Smooth muscle cell (in vitro differentiated cells): ENCODE measurements around the gene S100A7A. TPM values are rescaled to one million over a fixed set of nuclear protein-coding genes. Genes with fewer than 3 reads are reported as not detected.

Source experiments
- DNase-seq: peaks from one replicate; lab custom pipeline; 2025; ENCODE audit not compliant: unreplicated experiment; lab: John Stamatoyannopoulos, UW
- H2AFZ ChIP-seq: fragments of 200-600 bp; sonication (generic); 2 replicates; pipeline ENCODE4 v1.6.0; 2016; ENCODE audit warnings: antibody characterized with exemption, low read depth, mild to moderate bottlenecking
- H3F3A ChIP-seq: fragments of 200-600 bp; sonication (generic); 2 replicates; pipeline ENCODE4 v1.6.0; 2017; ENCODE audit warnings: antibody characterized with exemption, low read depth
- H3K27ac ChIP-seq: fragments of 200-600 bp; sonication (generic); 2 replicates; pipeline ENCODE4 v1.5.1; 2016; ENCODE audit warnings: low read depth, mild to moderate bottlenecking
- H3K27me3 ChIP-seq: fragments of 200-600 bp; sonication (generic); 2 replicates; pipeline ENCODE4 v1.6.1; 2016; ENCODE audit warnings: low read depth, mild to moderate bottlenecking
- H3K36me3 ChIP-seq: fragments of 200-600 bp; sonication (generic); 2 replicates; pipeline ENCODE4 v1.5.1; 2016; ENCODE audit warnings: low read depth
- H3K4me1 ChIP-seq: fragments of 200-600 bp; sonication (generic); 2 replicates; pipeline ENCODE4 v1.5.1; 2016; ENCODE audit warnings: low read depth
- H3K4me2 ChIP-seq: fragments of 200-600 bp; sonication (generic); 2 replicates; pipeline ENCODE4 v1.6.0; 2016; ENCODE audit warnings: mild to moderate bottlenecking
- H3K4me3 ChIP-seq: fragments of 200-600 bp; sonication (generic); 2 replicates; pipeline ENCODE4 v1.5.1; 2016; ENCODE audit warnings: mild to moderate bottlenecking
- H3K79me2 ChIP-seq: fragments of 200-600 bp; sonication (generic); 2 replicates; pipeline ENCODE4 v1.6.0; 2016; ENCODE audit warnings: low read depth, mild to moderate bottlenecking
- H3K9ac ChIP-seq: fragments of 200-600 bp; sonication (generic); 2 replicates; pipeline ENCODE4 v1.6.0; 2016; ENCODE audit warnings: low read depth
- H3K9me3 ChIP-seq: fragments of 200-600 bp; sonication (generic); replicated peaks from 2 replicates; pipeline ENCODE4 v1.5.1; 2016; ENCODE audit warnings: low read depth
- H4K20me1 ChIP-seq: fragments of 200-600 bp; sonication (generic); 2 replicates; pipeline ENCODE4 v1.6.0; 2016; ENCODE audit warnings: low read depth
- WGBS: methylation state at CpG from one replicate; pipeline ENCODE4 v1.1.7; 2016; ENCODE audit warnings: low lambda C conversion rate; 5-methylcytosine and 5-hydroxymethylcytosine counted together
- polyA plus RNA-seq: library from polyadenylated mRNA; unstranded; fragments of >200 nt; fragmentation: Nextera tagmentation; extraction: Ambion mirVana; gene quantifications from 2 replicates; pipeline ENCODE4 v1.2.1, GENCODE V29; 2016
- total RNA-seq: library from RNA; depleted of rRNA; stranded (reverse); fragments of >200 nt; gene quantifications from 2 replicates; pipeline ENCODE4 v1.2.3, GENCODE V29; 2014
- TF ChIP-seq, protein P1 (sequence below): fragments of 200-600 bp; sonication (generic); IDR thresholded peaks from 2 replicates; pipeline ENCODE4 v1.5.1; 2017; ENCODE audit warnings: borderline replicate concordance, mild to moderate bottlenecking, antibody characterized with exemption; ENCODE audit not compliant: insufficient read depth, poor library complexity, severe bottlenecking

Gene S100A7A
- total and polyA plus RNA-seq, 2 experiments from 2014 or later: not detected

DNA sequence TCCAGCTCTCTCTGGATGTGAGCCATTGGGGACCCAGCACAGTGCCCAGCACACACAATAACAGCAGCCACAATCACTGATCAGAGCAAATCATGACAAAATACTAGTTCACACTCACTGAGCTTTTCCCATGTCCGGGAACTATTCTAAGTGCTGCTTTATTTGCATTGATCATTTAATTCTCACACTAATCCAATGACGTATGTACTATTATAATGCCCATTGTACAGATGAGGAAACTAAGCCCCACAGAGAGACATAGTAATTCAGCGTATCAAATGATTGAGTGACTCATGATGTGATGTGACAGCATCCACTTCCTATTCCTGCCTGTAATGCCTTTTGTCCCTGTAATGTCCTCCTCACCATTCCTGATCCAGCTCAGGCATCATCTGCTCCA is 23.5 kb upstream of the S100A7A start:
- no peak overlapping the region for H3K4me3 ChIP-seq
- H3K27me3 ChIP-seq: no peaks in the 10 kb centered on the region
- WGBS: 83% methylated on average over 3 of the region's 3 CpGs
- no peak overlapping the region for H3K27ac ChIP-seq
- H3K4me1 ChIP-seq: no peaks in the 10 kb centered on the region
- H2AFZ ChIP-seq: no peak overlapping the region
- no peaks in the 10 kb centered on the region for H3K79me2 ChIP-seq
- TF ChIP-seq, protein P1, sequence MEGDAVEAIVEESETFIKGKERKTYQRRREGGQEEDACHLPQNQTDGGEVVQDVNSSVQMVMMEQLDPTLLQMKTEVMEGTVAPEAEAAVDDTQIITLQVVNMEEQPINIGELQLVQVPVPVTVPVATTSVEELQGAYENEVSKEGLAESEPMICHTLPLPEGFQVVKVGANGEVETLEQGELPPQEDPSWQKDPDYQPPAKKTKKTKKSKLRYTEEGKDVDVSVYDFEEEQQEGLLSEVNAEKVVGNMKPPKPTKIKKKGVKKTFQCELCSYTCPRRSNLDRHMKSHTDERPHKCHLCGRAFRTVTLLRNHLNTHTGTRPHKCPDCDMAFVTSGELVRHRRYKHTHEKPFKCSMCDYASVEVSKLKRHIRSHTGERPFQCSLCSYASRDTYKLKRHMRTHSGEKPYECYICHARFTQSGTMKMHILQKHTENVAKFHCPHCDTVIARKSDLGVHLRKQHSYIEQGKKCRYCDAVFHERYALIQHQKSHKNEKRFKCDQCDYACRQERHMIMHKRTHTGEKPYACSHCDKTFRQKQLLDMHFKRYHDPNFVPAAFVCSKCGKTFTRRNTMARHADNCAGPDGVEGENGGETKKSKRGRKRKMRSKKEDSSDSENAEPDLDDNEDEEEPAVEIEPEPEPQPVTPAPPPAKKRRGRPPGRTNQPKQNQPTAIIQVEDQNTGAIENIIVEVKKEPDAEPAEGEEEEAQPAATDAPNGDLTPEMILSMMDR: no peak
- no peaks in the 10 kb centered on the region for H3K36me3 ChIP-seq
- no peaks in the 10 kb centered on the region for H4K20me1 ChIP-seq
- H3F3A ChIP-seq: no peaks in the 10 kb centered on the region
- no peak overlapping the region for H3K9ac ChIP-seq
- no peak for DNase-seq
- H3K4me2 ChIP-seq: no peak overlapping the region
- no peaks in the 10 kb centered on the region for H3K9me3 ChIP-seq

DNA sequence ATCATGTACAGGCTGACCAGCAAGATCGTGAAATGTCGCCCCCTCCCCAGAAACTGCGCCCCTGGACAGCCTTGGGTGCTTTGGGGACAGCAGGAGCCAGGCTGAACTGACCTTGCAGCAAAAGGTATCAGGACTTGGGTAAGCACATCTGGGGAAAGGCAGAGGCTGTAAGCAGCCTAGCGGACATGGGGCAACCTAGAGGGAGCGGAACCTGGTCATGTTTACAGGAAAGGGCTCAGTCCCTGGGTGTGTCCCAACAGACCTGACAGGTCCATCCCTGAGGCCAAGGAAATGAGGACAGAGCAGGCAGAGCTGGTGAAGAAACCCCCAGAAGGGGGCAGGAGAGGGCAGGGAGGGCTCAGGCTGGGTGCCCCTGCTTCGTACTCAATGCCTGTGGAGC is 22.4 kb upstream of the S100A7A start:
- no peak overlapping the region for H3K9ac ChIP-seq
- H3K4me2 ChIP-seq: no peak overlapping the region
- H3K36me3 ChIP-seq: no peaks in the 10 kb centered on the region
- H4K20me1 ChIP-seq: no peaks in the 10 kb centered on the region
- TF ChIP-seq, protein P1: no peak
- no peaks in the 10 kb centered on the region for H3F3A ChIP-seq
- no peak for DNase-seq
- H3K27me3 ChIP-seq: no peaks in the 10 kb centered on the region
- no peak overlapping the region for H3K4me3 ChIP-seq
- no peak overlapping the region for H2AFZ ChIP-seq
- 77% methylated on average over 6 of the region's 6 CpGs for WGBS
- no peaks in the 10 kb centered on the region for H3K9me3 ChIP-seq
- H3K27ac ChIP-seq: no peak overlapping the region
- H3K79me2 ChIP-seq: no peaks in the 10 kb centered on the region
- H3K4me1 ChIP-seq: no peaks in the 10 kb centered on the region

DNA sequence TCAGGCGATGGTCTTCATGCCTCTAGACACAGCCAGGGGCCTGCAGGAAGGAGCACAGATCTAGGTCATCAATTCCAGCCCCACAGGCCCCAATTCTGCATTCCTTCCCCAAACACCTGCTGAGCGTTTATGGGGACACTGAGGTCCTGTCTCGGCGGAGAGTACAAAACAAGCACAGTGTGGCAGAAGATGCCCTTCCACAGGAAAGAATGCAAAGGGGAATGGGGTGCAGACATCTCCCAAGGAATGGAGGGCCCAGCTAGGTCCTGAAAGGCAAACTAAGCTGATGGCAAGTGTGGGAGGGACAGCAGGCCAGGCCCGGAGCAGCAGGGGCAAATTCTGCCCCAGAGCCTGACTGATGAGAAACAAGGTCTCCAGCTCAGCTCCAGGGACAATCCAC is 21.9 kb upstream of the S100A7A start:
- no peaks in the 10 kb centered on the region for H3K79me2 ChIP-seq
- H3K4me2 ChIP-seq: no peak overlapping the region
- no peaks in the 10 kb centered on the region for H3K4me1 ChIP-seq
- TF ChIP-seq, protein P1: no peak
- no peaks in the 10 kb centered on the region for H3K27me3 ChIP-seq
- DNase-seq: no peak
- H2AFZ ChIP-seq: no peak overlapping the region
- H3K27ac ChIP-seq: no peak overlapping the region
- H3K9ac ChIP-seq: no peak overlapping the region
- no peaks in the 10 kb centered on the region for H3K36me3 ChIP-seq
- no peak overlapping the region for H3K4me3 ChIP-seq
- WGBS: 76% methylated on average over 5 of the region's 5 CpGs
- H3F3A ChIP-seq: no peaks in the 10 kb centered on the region
- H3K9me3 ChIP-seq: no peaks in the 10 kb centered on the region
- no peaks in the 10 kb centered on the region for H4K20me1 ChIP-seq

DNA sequence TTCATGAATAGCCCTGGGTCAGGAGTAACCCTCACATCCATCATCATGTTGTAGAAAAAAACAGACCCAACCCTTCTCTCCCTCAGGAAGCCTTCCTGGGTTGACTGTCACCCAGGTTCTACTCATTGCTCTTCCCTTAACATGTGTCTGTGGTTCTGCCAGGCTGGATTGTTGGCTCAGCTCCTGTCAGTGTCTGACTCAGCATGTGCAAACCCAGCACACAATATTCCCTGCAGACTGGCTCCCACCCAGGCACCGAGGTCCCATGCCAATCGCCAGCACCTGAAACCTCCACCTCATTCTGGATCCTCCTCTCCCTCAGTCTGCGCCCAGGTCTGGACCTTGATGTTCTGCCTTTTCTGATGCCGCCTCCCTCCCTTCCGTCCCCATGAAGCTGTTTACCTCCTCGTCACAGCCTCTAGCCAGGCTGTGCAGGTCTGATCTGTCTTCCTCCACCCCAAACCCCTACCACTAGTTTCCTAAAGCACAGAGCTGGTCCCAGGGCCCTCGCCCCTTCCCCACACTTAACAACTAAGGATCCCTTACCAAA is 21.1 kb upstream of the S100A7A start:
- H3K9me3 ChIP-seq: no peaks in the 10 kb centered on the region
- H2AFZ ChIP-seq: no peak overlapping the region
- TF ChIP-seq, protein P1: no peak
- no peaks in the 10 kb centered on the region for H3K36me3 ChIP-seq
- no peak overlapping the region for H3K27ac ChIP-seq
- no peak overlapping the region for H3K4me2 ChIP-seq
- 81% methylated on average over 7 of the region's 7 CpGs for WGBS
- no peak overlapping the region for H3K4me3 ChIP-seq
- H3K79me2 ChIP-seq: no peaks in the 10 kb centered on the region
- no peaks in the 10 kb centered on the region for H3K4me1 ChIP-seq
- H3F3A ChIP-seq: no peaks in the 10 kb centered on the region
- H4K20me1 ChIP-seq: no peaks in the 10 kb centered on the region
- no peak for DNase-seq
- no peaks in the 10 kb centered on the region for H3K27me3 ChIP-seq
- H3K9ac ChIP-seq: no peak overlapping the region
